Stimulated activated CD4-positive, alpha-beta T cell treated with anti-CD3 and anti-CD28 coated beads, Interleukin-1b, Interleukin-23, amount 100 ng/mL, for 24 hours (primary cell): ENCODE results near the gene HRCT1.
A peak's percentile ranks its signal among the peaks of the same experiment; 100 is the strongest.

ENCODE experiments used
- DNase-seq, 4 experiments: peaks; one replicate each; pipeline ENCODE4 v3.0.0-alpha.2; 2020; ENCODE audit warnings: low read depth in 4 of 4, low spot score in 1 of 4

The HRCT1 gene

GRCh38 chr9:35940458-35941407 lies 34.7 kb downstream of the HRCT1 start:
- DNase-seq, result peak in 1 of 4 experiments; percentile 9

DNA sequence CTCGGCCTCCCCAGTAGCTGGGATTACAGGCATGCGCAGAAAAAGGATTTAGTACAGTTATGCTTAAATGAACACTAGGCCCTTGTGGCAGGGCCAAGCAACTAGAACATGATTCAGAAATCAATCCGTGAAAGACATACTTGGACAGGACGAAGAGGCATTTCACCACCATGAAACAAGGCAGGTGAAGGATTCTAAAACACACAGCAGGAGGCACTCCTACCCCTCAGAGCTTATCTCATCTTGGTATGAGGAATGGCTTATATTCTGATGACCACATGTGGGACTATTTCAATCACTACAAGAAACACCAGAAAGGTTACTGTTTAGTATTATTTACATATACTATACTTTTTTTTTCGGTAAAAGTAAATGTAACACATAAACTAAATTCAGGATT lies 36.3 kb downstream of the HRCT1 start:
- DNase-seq, result no peak

DNA sequence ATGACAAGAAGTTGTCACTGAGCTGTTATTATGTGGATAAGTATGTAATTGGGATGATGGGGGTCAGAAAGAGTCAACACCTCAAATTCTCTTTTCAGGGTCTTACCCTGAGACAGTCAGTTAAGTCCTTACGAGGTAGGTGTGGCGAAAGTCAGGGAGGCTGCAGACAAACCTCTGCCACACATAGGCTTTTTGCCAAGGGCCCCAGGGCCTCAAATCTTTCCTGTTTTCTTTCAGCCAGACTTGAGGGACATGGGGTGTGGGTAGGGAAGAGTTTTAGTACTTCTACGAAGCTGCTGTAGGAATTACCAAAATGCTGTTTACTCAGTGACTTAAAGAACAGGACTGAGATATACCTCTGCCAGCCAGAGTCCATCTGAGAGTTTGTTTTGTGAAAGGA lies 38.2 kb downstream of the HRCT1 start:
- DNase-seq, result no peak

DNA sequence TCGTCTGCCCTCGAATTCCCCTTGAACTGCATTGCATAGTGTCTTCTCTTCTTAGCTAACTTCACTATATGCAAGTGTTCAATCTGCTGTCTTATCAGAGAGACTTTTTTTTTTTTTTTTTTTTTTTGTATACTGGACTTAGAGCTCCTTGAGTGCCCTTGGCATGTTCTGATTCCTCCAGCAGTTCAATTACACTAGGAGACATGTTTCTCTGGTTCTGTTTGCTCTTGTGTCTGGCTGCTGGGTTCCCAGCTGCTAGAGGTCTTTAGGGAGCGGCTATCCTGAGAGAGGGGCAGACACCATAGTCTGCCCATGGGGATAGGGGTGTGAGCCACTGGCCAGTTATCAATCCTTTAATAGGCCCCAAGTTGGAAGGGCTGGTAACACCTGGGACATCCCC lies 38.8 kb downstream of the HRCT1 start:
- DNase-seq, result no peak

DNA sequence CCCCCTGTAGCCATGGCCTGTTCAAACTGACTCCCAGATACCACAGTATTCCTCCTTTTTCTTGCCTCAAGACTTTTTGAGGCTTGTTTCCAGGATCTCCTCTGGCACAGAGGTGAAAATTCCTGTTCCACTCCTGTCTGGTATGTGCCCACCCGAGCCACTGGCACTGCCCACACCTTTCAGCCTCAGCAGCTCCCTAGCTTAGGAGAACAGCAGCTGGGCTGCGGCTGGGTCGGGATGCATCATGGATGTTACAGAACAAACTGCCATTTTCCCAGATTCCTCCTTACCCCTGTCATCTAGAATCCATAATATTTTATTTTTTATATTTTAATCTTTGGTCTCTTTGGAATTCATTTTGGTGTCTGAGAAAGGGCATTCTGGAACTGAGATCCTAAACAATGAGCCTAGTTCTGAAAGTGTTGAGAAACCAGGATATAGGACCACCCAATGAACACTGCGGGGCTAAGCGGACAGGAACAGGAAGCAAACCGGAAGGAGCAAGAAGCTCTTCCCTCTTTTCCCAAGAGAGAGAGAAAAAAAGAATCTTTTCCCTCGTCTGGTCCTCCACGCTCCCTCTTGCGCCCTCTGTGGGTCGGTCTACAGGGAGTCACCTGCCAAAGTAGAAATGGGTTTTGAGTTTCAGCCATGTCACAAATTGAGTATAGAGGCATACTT lies 39.5 kb downstream of the HRCT1 start:
- DNase-seq, result peak; percentile 41 to 57 (median 56)

DNA sequence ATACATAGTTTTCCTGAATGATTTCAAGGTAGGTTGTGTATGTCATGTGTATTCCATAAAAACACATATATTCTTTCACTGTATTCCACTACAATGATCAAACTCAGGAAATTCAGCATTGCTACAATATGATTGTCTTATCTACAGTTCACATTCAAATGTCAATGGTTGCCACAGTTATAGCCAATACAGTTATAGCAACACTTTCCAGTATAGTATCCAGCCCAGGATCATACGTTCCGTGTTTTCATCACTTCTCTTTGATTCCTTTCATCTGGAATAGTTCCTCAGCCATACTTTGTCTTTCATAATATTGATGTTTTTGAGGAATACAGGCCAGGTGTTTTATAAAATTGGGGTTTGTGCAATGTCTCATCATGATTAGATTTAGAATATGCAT lies 42.4 kb downstream of the HRCT1 start:
- DNase-seq, result no peak

DNA sequence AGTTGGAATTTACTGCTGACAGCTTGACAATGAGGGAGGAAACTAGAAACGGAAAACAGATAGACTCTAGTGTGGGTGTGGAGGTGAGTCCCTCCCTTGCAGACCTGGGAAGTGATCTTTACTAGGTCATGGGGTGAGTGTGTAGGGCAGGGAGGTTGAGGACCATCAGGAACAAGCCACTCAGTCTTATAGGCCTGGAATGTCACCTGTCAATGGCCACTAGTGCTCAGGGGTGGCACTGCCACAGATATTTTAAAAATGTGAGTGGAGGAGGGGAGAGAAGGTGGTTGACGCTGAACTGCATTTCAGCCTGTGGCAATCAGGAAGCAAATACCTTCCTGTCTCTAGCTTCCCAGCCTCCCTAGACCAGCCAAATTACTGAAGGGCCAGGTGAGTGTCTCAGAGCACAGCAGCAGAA lies 42.9 kb downstream of the HRCT1 start:
- DNase-seq, result no peak

GRCh38 chr9:35951736-35952135 lies 45.7 kb downstream of the HRCT1 start:
- no peak for DNase-seq

- DNase-seq, result no peak
Measured at GRCh38 chr9:35952526-35953191, 46.7 kb downstream of the HRCT1 start.

DNA sequence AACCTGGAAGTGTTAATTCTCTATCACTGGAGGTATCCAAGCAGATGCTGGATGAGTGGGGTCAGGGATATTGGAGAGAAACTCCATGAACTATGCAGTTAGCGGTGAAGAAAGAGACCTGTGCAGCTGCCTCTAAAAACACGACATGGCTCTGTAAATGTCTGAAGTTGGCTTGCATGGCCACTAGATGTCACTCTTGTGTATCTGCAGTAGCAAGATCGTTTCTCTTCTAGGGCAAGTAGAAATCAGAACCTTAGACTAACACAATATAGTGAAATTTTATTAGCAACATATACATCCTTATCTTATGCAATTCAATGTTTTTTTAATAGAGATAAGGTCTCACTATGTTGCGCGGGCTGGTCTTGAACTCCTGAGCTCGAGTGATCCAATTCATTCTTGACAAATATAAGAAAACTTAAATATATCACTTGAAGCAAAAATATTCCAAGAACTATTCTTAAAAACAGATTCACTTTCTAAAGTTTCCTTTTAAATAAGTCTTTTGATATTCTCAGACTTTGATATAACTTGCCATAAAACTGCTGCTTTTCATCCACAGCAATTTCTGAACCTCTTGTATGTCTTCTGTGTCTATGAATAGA lies 49.0 kb downstream of the HRCT1 start:
- DNase-seq, result peak in 3 of 4 experiments; percentile 3 to 21 (median 14)

GRCh38 chr9:35956651-35957050 lies 50.6 kb downstream of the HRCT1 start:
- DNase-seq, result no peak
